ENCODE data around the gene ACP4. TPM values are rescaled to one million over a fixed set of nuclear protein-coding genes. Genes with fewer than 3 reads are reported as not detected.

ACP4 gene
- total RNA-seq, 3 donors from 2014 or later (not counting 1 experiment from before 2014, with no cell fraction given) = not detected

- peak overlapping the region; percentile 52 for H3K4me3 ChIP-seq (ENCODE audit: low read length)
- peaks cover 19 to 34% of the 10 kb centered on the region in 2 donors for H3K27me3 Mint-ChIP-seq (ENCODE audit: low read depth in 2 of 2)
- no peaks in the 10 kb centered on the region for H3K9me3 Mint-ChIP-seq
- peak overlapping the region in 1 of 2 donors; percentile 81 for H3K27ac Mint-ChIP-seq
- DNase-seq = peak; percentile 72 to 75
- H3K9me3 ChIP-seq (ENCODE audit: control insufficient read depth, insufficient read depth, low read length) = no peaks in the 10 kb centered on the region
- WGBS (ENCODE audit: insufficient coverage) = 3% methylated on average over 67 of the region's 67 CpGs
- peak; percentile 72 to 94 (median 93) for ATAC-seq
- peak overlapping the region; percentile 87 for H3K4me3 Mint-ChIP-seq
- TF ChIP-seq CTCF (IDR thresholded peaks at IDR 0.05) = no peak
- intact Hi-C loops (cut with micrococcal nuclease) = no loop called here
- no peak overlapping the region for H3K27ac ChIP-seq (ENCODE audit: low read length)
- no peaks in the 10 kb centered on the region for H3K36me3 Mint-ChIP-seq
- H3K36me3 ChIP-seq (ENCODE audit: control insufficient read depth, insufficient read depth, low read length) = no peaks in the 10 kb centered on the region
- peaks cover 5 to 21% of the 10 kb centered on the region in 2 donors for H3K4me1 Mint-ChIP-seq
- H3K4me1 ChIP-seq (ENCODE audit: control insufficient read depth, insufficient read depth, low read length) = peaks cover 12% of the 10 kb centered on the region
- H3K27me3 ChIP-seq (ENCODE audit: control insufficient read depth, insufficient read depth, low read length) = peaks cover 8% of the 10 kb centered on the region
Observed at GRCh38 chr19:50835785-50836542, 45.7 kb downstream of the ACP4 start.

GRCh38 chr19:50836543-50837195 lies 46.5 kb downstream of the ACP4 start:
- ATAC-seq = no peak
- DNase-seq = no peak
- peak overlapping the region in 1 of 2 donors; percentile 81 for H3K27ac Mint-ChIP-seq
- no peaks in the 10 kb centered on the region for H3K9me3 Mint-ChIP-seq
- peaks cover 12% of the 10 kb centered on the region for H3K4me1 ChIP-seq (ENCODE audit: control insufficient read depth, insufficient read depth, low read length)
- no peaks in the 10 kb centered on the region for H3K36me3 Mint-ChIP-seq
- H3K27me3 Mint-ChIP-seq (ENCODE audit: low read depth in 2 of 2) = peaks cover 19 to 30% of the 10 kb centered on the region in 2 donors
- TF ChIP-seq CTCF (IDR thresholded peaks at IDR 0.05) = no peak
- H3K4me3 Mint-ChIP-seq = peak overlapping the region; percentile 87
- peaks cover 8% of the 10 kb centered on the region for H3K27me3 ChIP-seq (ENCODE audit: control insufficient read depth, insufficient read depth, low read length)
- H3K4me1 Mint-ChIP-seq = peaks cover 5 to 21% of the 10 kb centered on the region in 2 donors
- H3K9me3 ChIP-seq (ENCODE audit: control insufficient read depth, insufficient read depth, low read length) = no peaks in the 10 kb centered on the region
- WGBS (ENCODE audit: insufficient coverage) = 52% methylated on average over 19 of the region's 19 CpGs
- no peaks in the 10 kb centered on the region for H3K36me3 ChIP-seq (ENCODE audit: control insufficient read depth, insufficient read depth, low read length)
- H3K4me3 ChIP-seq (ENCODE audit: low read length) = no peak overlapping the region
- H3K27ac ChIP-seq (ENCODE audit: low read length) = no peak overlapping the region
- intact Hi-C loops (cut with micrococcal nuclease) = no loop called here

GRCh38 chr19:50837300-50837699 lies 47.1 kb downstream of the ACP4 start:
- H3K27ac ChIP-seq (ENCODE audit: low read length) = no peak overlapping the region
- Mint-ChIP-seq H3K36me3 (no peaks in the 10 kb centered on the region), H3K27me3 (ENCODE audit: low read depth in 2 of 2) (peaks cover 19 to 30% of the 10 kb centered on the region in 2 donors), H3K9me3 (no peaks in the 10 kb centered on the region), H3K4me1 (peaks cover 5 to 21% of the 10 kb centered on the region in 2 donors), H3K27ac (no peak overlapping the region), H3K4me3 (peak overlapping the region; percentile 87)
- DNase-seq (no peak), ATAC-seq (no peak)
- no peak for TF ChIP-seq CTCF (IDR thresholded peaks at IDR 0.05)
- peaks cover 8% of the 10 kb centered on the region for H3K27me3 ChIP-seq (ENCODE audit: control insufficient read depth, insufficient read depth, low read length)
- 75% methylated on average over 10 of the region's 10 CpGs for WGBS (ENCODE audit: insufficient coverage)
- intact Hi-C loops (cut with micrococcal nuclease) = no loop called here
- no peak overlapping the region for H3K4me3 ChIP-seq (ENCODE audit: low read length)
- H3K9me3 ChIP-seq (ENCODE audit: control insufficient read depth, insufficient read depth, low read length) = no peaks in the 10 kb centered on the region
- no peaks in the 10 kb centered on the region for H3K36me3 ChIP-seq (ENCODE audit: control insufficient read depth, insufficient read depth, low read length)
- H3K4me1 ChIP-seq (ENCODE audit: control insufficient read depth, insufficient read depth, low read length) = peaks cover 12% of the 10 kb centered on the region

Data from natural killer cell (primary cell).